HG02943 (cell line): ENCODE data around the gene DHRS2.
"Not testable (repeated sequence)": the region's sequence is repeated elsewhere in the genome, so short reads cannot be mapped to it uniquely, and the experiment has no call there.

Experiments
- ATAC-seq: cut with Tn5 transposase; IDR thresholded peaks from one replicate; pipeline ENCODE4 v1.9.1; 2021; ENCODE audit warnings: mild to moderate bottlenecking, low read depth, moderate library complexity; ENCODE audit not compliant: unreplicated experiment

DHRS2 gene

GRCh38 chr14:23675337-23675736, 39.2 kb downstream of the DHRS2 start:
- ATAC-seq: no peak

GRCh38 chr14:23675906-23676305, 39.7 kb downstream of the DHRS2 start:
- no peak for ATAC-seq

GRCh38 chr14:23681337-23681736, 45.2 kb downstream of the DHRS2 start:
- no peak for ATAC-seq

GRCh38 chr14:23689709-23690514, 53.7 kb downstream of the DHRS2 start:
- ATAC-seq: not testable (repeated sequence)

GRCh38 chr14:23692416-23692815, 56.3 kb downstream of the DHRS2 start:
- ATAC-seq: no peak

GRCh38 chr14:23693252-23693775, 57.1 kb downstream of the DHRS2 start:
- ATAC-seq: no peak

GRCh38 chr14:23694085-23694948, 58.2 kb downstream of the DHRS2 start:
- ATAC-seq: no peak
